Lung microvascular endothelial cell (primary cell): ENCODE results near the gene ABTB2. TPM values are rescaled to one million over a fixed set of nuclear protein-coding genes. Genes with fewer than 3 reads are reported as not detected.
A peak's percentile ranks its signal among the peaks of the same experiment; 100 is the strongest.

Experiments used
- DNase-seq, 2 donors: peaks; one replicate each; pipeline versions ENCODE4 v3.0.0 to v3.0.0-alpha.2; 2010; ENCODE audit warnings: low read depth in 2 of 2
- total RNA-seq: library from RNA; depleted of rRNA; stranded (reverse); fragments of >200 nt; gene quantifications from 2 replicates; pipeline ENCODE4 v1.2.1, GENCODE V29; 2014

Gene ABTB2
- total RNA-seq, 1 donor from 2014 or later, result 0.20 TPM

DNA sequence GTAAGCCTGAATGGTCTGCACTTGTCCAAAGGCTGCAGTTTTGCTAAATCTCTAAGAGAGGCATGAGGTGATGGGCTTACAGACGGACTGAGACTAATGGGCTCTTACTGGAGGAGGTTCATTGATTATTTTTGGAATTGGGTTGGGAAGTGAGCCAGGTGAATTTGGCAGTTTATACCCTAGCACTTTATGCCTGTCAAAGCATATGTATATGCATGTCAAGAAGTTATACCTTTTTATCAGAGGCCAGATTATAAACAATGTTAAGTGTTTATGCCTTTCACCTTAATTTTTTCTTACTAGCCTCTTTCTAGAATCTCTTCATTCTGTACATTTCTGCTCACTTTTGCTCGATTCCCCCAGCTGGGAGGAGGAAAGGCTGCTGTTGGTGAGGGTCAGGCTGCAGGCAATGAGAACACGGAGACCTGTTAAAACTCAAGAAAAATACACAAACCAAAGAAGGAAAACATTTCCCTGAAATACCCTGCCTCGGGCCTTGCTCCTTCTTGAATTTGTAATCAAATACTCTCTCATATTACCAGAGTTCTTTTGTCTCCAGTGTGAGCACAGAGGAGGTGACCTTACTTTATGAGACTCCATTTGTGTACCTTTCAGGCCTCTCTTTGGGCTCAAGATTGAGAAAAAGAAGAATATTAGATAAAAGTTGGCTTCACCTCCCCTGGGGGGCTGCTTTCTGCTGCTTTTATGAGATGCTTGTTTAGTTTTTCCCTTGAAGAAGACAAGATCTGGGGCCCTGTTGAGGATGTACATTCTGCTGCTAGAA is 232.7 kb downstream of the ABTB2 start:
- DNase-seq, result no peak

DNA sequence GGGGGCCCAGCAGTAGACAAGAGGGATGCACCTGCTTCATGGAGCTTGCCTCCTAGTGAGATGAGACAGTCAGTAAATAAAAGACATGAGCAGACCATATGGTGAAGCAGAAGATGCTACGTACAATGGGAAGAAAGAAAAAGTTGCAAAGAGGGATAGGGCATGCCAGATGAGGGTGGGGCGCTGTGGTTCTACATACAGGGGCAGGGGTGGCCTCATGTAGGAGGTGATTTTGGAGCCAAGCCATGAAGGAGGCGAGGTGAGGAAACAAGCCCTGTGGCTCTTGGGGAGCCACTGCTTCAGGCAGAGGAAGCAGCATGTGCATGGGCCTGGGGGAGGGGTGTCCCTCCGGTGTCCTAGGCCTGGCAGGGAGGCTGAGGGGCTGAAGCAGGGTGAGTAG is 237.2 kb downstream of the ABTB2 start:
- DNase-seq, result no peak

DNA sequence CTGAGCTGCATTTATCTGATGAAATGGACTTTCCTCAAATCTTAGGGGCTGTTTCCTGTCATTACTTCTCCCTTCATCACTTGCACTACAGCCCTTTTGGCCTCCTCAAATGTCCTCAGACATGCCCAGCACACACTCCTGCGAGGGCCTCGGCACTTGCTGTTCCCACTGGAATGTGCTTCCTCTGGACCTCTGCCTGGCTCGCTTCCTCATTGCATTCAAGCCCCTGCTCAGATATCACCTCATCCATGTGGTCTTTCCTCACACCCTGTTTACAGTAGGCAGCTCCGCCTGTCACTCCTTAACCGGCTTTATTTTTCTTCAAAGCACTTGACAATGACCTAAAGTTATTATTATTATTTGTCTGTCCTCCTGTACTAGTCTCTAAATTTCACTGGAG is 243.3 kb downstream of the ABTB2 start:
- DNase-seq, result no peak

DNA sequence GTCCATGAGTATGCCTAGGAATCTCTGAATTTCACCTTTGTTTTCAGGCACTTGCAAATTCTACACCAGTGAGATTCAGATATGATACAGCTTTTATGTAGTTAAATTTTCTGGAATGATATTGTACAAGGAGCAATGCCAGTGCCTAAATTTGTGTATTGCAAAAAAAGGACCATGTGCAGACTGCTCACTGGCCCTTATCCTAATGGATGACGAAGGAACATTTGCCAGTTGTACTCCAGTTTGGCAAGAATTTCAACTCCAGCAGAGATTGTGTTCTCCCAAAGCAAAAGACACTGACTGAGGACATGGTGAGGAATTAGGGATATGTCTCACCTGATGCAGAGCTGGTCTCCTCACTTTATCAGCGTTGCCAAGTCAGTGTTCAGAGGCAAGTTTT is 243.8 kb downstream of the ABTB2 start:
- DNase-seq, result no peak

DNA sequence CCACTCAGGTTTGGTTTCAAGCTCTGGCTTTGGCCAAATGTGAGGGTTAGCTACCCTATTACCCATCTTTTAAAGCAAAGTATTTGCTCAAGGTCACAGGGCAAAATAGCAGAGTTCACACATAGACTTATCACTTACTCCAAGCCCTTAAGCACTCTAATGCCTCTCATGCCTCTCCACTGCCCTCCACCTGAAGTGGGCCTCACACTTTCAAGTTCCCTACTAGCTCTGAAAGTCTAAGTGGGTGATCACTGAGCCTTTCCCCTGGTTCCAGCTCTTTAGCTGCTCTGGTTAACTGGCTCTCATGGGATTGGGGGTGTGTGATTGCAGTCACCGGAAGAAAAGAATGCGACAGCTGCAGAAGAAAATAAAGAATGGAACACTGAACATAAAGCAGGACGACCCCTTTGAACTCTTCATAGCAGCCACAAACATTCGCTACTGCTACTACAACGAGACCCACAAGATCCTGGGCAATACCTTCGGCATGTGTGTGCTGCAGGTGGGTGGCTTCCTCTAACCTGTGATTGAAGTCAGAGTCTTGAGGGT is 246.0 kb downstream of the ABTB2 start:
- DNase-seq, result no peak

DNA sequence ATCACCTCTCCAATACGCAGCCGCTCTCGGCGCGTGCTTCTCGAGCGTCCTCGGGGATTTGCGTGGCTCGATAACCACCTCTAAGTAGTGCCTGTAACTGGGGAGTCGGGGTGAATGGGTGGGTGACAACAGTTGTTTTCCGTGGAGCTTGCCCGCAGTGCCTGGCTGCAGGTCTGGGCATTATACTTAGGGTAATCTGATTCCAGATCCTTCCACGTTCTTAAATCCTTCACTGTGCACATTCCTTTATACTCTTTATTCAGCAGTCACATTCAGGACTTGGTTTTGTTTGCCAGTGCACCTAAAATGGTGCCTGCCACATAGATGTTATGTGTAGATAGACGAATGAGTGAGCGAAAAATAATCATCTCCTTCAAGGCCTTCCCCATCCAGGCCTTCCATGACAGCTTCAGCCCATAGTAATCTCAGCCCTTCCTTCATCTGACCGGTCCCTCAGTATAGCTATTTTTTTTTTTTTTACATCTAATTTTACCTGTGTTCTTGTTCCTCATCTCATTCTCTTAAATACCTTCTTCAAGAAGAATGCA is 251.8 kb downstream of the ABTB2 start:
- no peak for DNase-seq

DNA sequence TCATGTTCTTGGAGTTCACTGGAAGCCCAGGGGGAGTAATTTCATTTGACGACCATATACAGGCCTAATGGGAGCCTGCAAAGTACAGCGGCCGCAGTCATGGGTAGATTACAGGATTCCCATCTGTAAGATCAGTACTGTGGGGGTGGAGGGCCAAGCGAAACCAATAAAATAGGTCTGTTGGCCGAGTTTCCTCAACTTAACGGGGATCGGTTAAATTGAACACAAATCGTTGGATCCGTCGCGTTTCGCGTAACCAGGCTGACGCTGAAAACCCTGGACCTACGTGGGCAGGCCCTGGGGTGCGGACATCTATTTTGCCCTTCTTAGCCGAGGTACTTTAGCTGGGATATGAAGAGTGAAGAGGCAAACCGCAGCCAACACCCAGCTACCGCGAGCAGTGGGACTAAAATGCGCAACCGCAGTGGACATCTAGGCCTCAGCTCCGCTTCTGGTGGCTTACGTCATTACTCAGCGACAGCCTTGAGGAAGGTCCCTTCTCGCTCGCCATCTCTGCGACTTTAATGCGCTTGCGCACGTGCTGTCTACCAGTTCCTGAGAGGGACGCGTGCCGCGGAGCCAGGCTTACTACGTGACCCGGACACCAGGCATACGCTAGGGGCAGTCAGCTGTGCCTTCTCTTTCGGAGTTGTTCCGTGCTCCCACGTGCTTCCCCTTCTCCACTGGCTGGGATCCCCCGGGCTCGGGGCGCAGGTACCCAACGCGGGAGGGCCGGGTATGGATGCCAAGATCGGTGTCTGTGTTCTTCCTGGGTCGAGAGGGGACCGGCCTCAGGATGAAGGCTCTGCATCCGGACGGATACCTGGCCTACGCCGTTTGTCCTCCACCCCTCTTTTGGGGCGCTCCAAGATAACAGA is 252.5 kb downstream of the ABTB2 start, which contains the start of gene NAT10:
Gene NAT10 (plus strand): TSS at position 551 of the 878 bp plus-strand sequence. CDS start 2,597 bp downstream, outside the sequence.
- peak; percentile 99 to 100 for DNase-seq

DNA sequence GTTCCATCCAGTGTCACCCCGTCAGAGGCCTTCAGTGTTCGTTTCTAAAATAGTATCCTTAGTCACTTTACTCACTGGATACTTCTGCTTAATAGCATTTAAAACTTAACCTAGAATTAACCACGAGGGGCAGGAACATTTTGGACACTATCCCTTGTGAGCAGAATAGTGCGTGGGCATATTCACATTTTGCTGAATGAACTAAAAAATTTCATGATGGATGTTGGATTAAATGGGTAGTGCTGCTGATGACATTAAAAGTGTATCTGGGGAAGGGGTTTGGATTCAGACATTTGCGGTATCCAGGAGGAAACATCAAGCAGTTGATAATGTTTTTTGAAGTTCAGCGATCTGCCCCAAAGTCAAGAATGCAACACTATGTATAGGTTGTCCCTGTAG is 253.1 kb downstream of the ABTB2 start:
- no peak for DNase-seq

Other genes with a start within 250 kb of the ABTB2 start
- gene CAT, start 80.9 kb upstream of the ABTB2 start, total RNA-seq, result 23.5 and 28.2 TPM in 2 replicates
- not detected in 2 replicates for gene ELF5, start 155.8 kb upstream of the ABTB2 start, total RNA-seq